ENCODE measurements around the gene TMEM59L. TPM values are rescaled to one million over a fixed set of nuclear protein-coding genes. Genes with fewer than 3 reads are reported as not detected.

Gene TMEM59L
- total RNA-seq, 1 experiment from 2014 or later = 0.71 TPM

- no TSS peak for BruUV-seq (replicated peaks)
These were observed 36.3 kb downstream of the TMEM59L start for GRCh38 chr19:18648973-18649315.

DNA sequence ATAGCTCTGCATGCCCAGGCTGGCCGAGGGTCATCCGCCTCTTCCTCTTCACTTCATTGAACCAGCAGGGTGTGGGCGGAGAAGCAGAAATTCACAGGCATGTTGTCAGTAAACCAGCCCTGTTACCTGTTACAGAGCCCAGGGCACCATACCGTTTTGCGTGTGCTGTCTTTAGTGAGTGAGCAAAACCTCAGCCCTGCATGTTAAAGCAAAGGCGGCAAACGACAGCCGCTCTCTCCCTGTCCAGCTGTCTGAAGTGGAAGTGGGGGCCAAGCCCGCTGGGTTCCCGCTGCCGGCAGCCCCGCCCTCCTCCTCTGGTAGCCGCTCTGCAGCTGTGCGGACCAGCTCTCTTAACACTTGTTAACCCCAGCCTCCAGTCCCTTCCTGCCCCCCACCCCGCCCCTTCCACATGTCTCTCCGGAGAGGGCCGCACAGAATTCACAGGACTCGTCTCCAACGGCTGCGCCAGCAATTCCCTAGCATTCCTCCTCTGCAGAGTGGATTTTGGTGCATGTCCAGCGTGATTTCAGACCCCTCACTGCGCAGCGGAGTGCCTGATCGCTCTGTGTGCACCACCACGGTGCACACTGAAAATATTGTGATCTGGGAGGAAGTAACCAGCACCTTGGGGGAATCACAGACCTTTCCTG, 36.8 kb downstream of the TMEM59L start:
- DNase-seq = no peak
- H3K27me3 Mint-ChIP-seq (ENCODE audit: unreplicated experiment) = no peaks in the 10 kb centered on the region
- H3K27ac Mint-ChIP-seq (ENCODE audit: unreplicated experiment) = no peak overlapping the region
- H3K9me3 Mint-ChIP-seq (ENCODE audit: low read depth, unreplicated experiment) = no peaks in the 10 kb centered on the region
- CTCF ChIA-PET = no interaction called here
- no peaks in the 10 kb centered on the region for H3K4me1 Mint-ChIP-seq (ENCODE audit: low read depth, unreplicated experiment)
- H3K4me3 Mint-ChIP-seq (ENCODE audit: low read depth, unreplicated experiment) = no peak overlapping the region
- no TSS peak for BruUV-seq (replicated peaks)
- intact Hi-C loops (cut with micrococcal nuclease; ENCODE audit: unreplicated experiment) = no loop called here
- TF ChIP-seq CTCF (IDR thresholded peaks at IDR 0.05; ENCODE audit: unreplicated experiment) = no peak
- peaks cover 4% of the 10 kb centered on the region for H3K36me3 Mint-ChIP-seq (ENCODE audit: insufficient read depth, unreplicated experiment)

More at GRCh38 chr19:18648973-18649315, 36.3 kb downstream of the TMEM59L start:
- no peak for DNase-seq
- Mint-ChIP-seq H3K27ac (ENCODE audit: unreplicated experiment) (no peak overlapping the region), H3K4me3 (ENCODE audit: low read depth, unreplicated experiment) (no peak overlapping the region), H3K4me1 (ENCODE audit: low read depth, unreplicated experiment) (no peaks in the 10 kb centered on the region), H3K36me3 (ENCODE audit: insufficient read depth, unreplicated experiment) (peaks cover 4% of the 10 kb centered on the region), H3K27me3 (ENCODE audit: unreplicated experiment) (no peaks in the 10 kb centered on the region), H3K9me3 (ENCODE audit: low read depth, unreplicated experiment) (no peaks in the 10 kb centered on the region)
- CTCF ChIA-PET = no interaction called here
- TF ChIP-seq CTCF (IDR thresholded peaks at IDR 0.05; ENCODE audit: unreplicated experiment) = no peak
- intact Hi-C loops (cut with micrococcal nuclease; ENCODE audit: unreplicated experiment) = no loop called here

DNA sequence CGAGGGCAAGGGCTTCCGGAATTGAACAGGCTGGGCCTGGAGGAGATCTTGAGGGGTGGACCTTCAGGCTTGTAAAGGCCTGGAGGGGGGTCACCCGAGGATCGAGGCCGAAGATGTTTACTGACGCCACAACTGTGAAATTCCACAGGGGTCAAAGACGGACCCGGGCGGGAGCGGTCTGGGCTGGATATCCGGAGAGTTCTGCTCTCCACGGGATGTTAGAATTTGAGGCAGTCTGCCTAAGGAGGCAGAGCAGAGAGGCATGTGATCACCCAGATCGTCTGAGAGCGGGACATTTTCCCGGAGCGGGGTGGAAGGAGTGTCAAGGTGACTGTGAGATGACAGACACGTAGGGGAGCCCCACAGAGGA, 37.3 kb downstream of the TMEM59L start:
- Mint-ChIP-seq H3K36me3 (ENCODE audit: insufficient read depth, unreplicated experiment) (peaks cover 4% of the 10 kb centered on the region), H3K9me3 (ENCODE audit: low read depth, unreplicated experiment) (no peaks in the 10 kb centered on the region), H3K4me3 (ENCODE audit: low read depth, unreplicated experiment) (no peak overlapping the region), H3K4me1 (ENCODE audit: low read depth, unreplicated experiment) (no peaks in the 10 kb centered on the region), H3K27ac (ENCODE audit: unreplicated experiment) (no peak overlapping the region), H3K27me3 (ENCODE audit: unreplicated experiment) (no peaks in the 10 kb centered on the region)
- intact Hi-C loops (cut with micrococcal nuclease; ENCODE audit: unreplicated experiment) = no loop called here
- TF ChIP-seq CTCF (IDR thresholded peaks at IDR 0.05; ENCODE audit: unreplicated experiment) = no peak
- DNase-seq = no peak
- CTCF ChIA-PET = no interaction called here
- no TSS peak for BruUV-seq (replicated peaks)

DNA sequence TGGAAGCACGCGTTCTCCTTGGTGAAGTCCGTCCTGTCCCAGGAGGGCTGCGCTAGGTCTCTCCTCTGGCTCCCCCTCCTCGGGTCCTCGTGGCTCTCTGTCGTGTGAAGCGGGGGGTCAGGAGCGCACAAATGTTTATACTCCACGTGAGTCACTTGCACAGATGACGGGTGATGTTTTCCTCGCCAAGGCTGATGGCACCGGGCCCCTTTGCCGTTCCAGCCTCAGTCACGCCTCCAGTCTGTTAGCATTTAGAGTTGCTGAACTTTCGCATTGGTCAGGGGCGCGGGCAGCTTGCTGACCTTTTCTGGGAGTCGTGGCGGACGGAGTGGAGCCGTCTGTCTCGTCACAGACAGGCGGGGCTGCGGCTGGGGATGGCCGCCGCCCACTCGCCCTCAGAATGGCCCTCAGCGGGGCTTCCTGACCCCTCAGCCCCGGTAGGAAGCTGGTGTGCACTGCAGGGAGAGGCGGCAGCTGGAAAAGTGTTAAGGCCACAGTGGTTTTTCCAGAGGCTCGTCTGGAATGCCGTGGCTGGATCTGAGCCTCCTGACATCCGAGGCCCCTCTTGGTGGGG, 37.9 kb downstream of the TMEM59L start:
- CTCF ChIA-PET = no interaction called here
- no TSS peak for BruUV-seq (replicated peaks)
- no peak overlapping the region for H3K27ac Mint-ChIP-seq (ENCODE audit: unreplicated experiment)
- intact Hi-C loops (cut with micrococcal nuclease; ENCODE audit: unreplicated experiment) = no loop called here
- no peak overlapping the region for H3K4me3 Mint-ChIP-seq (ENCODE audit: low read depth, unreplicated experiment)
- H3K36me3 Mint-ChIP-seq (ENCODE audit: insufficient read depth, unreplicated experiment) = peaks cover 4% of the 10 kb centered on the region
- DNase-seq = no peak
- no peaks in the 10 kb centered on the region for H3K27me3 Mint-ChIP-seq (ENCODE audit: unreplicated experiment)
- no peaks in the 10 kb centered on the region for H3K9me3 Mint-ChIP-seq (ENCODE audit: low read depth, unreplicated experiment)
- no peaks in the 10 kb centered on the region for H3K4me1 Mint-ChIP-seq (ENCODE audit: low read depth, unreplicated experiment)
- no peak for TF ChIP-seq CTCF (IDR thresholded peaks at IDR 0.05; ENCODE audit: unreplicated experiment)
